Heart left ventricle (tissue), 16 donors: ENCODE measurements around the gene TAF6. TPM values are rescaled to one million over a fixed set of nuclear protein-coding genes. Genes with fewer than 3 reads are reported as not detected.

Source experiments
- ATAC-seq, 4 donors: fragments of 200-7000 bp; cut with Tn5 transposase; one replicate each; pipeline ENCODE4 v1.9.1; 2020 to 2022; ENCODE audit warnings: moderate library complexity in 4 of 4, mild to moderate bottlenecking in 3 of 4, moderate number of reproducible peaks in 1 of 4
- DNase-seq, 5 donors: peaks; one replicate each; pipeline ENCODE4 v3.0.0-alpha.2; 2020
- H3K27ac ChIP-seq, 12 donors: fragments of 200-600 bp; sonication (generic) in 4 of 12; one replicate each; pipeline versions ENCODE4 v1.5.0 to v1.8.0; 2016 to 2022; ENCODE audit warnings: mild to moderate bottlenecking in 2 of 12
- H3K27me3 ChIP-seq, 9 donors: fragments of 200-600 bp; sonication (generic) in 2 of 9; one replicate each; pipeline versions ENCODE4 v1.5.1 to v1.8.0; 2016 to 2022; ENCODE audit warnings: mild to moderate bottlenecking in 3 of 9
- H3K36me3 ChIP-seq, 9 donors: fragments of 200-600 bp; sonication (generic) in 2 of 9; one replicate each; pipeline versions ENCODE4 v1.5.0 to v1.8.0; 2018 to 2022; ENCODE audit warnings: mild to moderate bottlenecking in 2 of 9
- H3K4me1 ChIP-seq, 12 donors: fragments of 200-600 bp; sonication (generic) in 4 of 12; one replicate each; pipeline versions ENCODE4 v1.5.0 to v1.8.0; 2016 to 2022; ENCODE audit warnings: mild to moderate bottlenecking in 3 of 12
- H3K4me3 ChIP-seq, 12 donors: fragments of 200-600 bp; sonication (generic) in 4 of 12; one replicate each; pipeline versions ENCODE4 v1.5.0 to v1.8.0; 2017 to 2022; ENCODE audit warnings: mild to moderate bottlenecking in 9 of 12, moderate library complexity in 4 of 12
- H3K9me3 ChIP-seq, 12 donors: fragments of 200-600 bp; sonication (generic) in 4 of 12; one replicate each; pipeline versions ENCODE4 v1.5.0 to v1.8.0; 2016 to 2022; ENCODE audit warnings: mild to moderate bottlenecking in 1 of 12
- POLR2A ChIP-seq, 2 donors: fragments of 450-650 bp; IDR thresholded peaks; one replicate each; pipeline ENCODE4 v1.6.1; 2017; ENCODE audit warnings: antibody characterized with exemption in 2 of 2, mild to moderate bottlenecking in 2 of 2, moderate library complexity in 2 of 2
- WGBS, 4 donors: extraction: QIAGEN DNeasy Blood & Tissue Kit in 2 of 4; methylation state at CpG; one replicate each; pipeline versions ENCODE4 v1.1.5 to v1.1.7; 2013 to 2018; 5-methylcytosine and 5-hydroxymethylcytosine counted together
- intact Hi-C, 10 donors: fragments of 100-400 bp; cut with DNase I; formaldehyde crosslinking; loops; one replicate each; pipeline versions ENCODE4 v1.11.1 to v1.14.2; 2022
- polyA plus RNA-seq, 2 donors: library from polyadenylated mRNA; stranded (reverse); fragments of 200-250 nt; gene quantifications; one replicate each; pipeline ENCODE4 v1.2.3, GENCODE V29; 2013
- total RNA-seq, 9 donors: library from RNA; depleted of rRNA in 2 of 9; stranded (reverse); fragments of >200 nt in 2 of 9; fragmentation: NEBNext Ultra II Directional in 3 of 9; extraction: Animal tissue kit (Norgen Biotek cat#: 25700) in 3 of 9; gene quantifications; one replicate each; pipeline versions ENCODE4 v1.1.0 to v1.2.4, GENCODE V29; 2016 to 2023
- TF ChIP-seq, protein P1 (sequence below), 12 donors: fragments of 200-600 bp; sonication (generic) in 4 of 12; IDR thresholded peaks; one replicate each; pipeline versions ENCODE4 v1.5.0 to v1.8.0; 2018 to 2022; ENCODE audit warnings: antibody characterized with exemption in 12 of 12, mild to moderate bottlenecking in 5 of 12
- donor health status: ischemic (EF 13 %, LVEDD 7.1; RV severe dilation, severe dysfunction).
- donor health status: healthy with polysubstance abuse.
- donor health status: DM: no; HTN: yes; CAD: no.
- donor health status: DM: no; HTN: no; CAD: no.
- donor health status: ischemic (EF 25% LVEDD 6.9; RV normal size, moderate dysfunction).
- donor health status: ischemic (EF 25% LVEDD 5.7; RV mildly dilated, moderate dysfunction).
- donor health status: healthy.
- donor health status: DM: yes; HTN: yes; CAD: no.
- donor health status: ischemic (EF 35%, LVEDD 5.7; RV mildly dilated, moderate dysfunction).
- donor health status: nonischemic (EF 11% LVEDD 7.7; RV severe dilation, severe dysfunction).
- donor health status: DM: yes; HTN: yes; CAD: no.
- donor health status: PGD.
- donor health status: ischemic (EF 29% LVEDD 5.4; RV normal size, mild dysfunction).
- donor health status: nonischemic (EF 23%, LVEDD 6.1; RV moderate dilation, normal function).

TAF6 gene
- total and polyA plus RNA-seq, 11 donors, result 24.9 to 80.9 (median 34.1) TPM

DNA sequence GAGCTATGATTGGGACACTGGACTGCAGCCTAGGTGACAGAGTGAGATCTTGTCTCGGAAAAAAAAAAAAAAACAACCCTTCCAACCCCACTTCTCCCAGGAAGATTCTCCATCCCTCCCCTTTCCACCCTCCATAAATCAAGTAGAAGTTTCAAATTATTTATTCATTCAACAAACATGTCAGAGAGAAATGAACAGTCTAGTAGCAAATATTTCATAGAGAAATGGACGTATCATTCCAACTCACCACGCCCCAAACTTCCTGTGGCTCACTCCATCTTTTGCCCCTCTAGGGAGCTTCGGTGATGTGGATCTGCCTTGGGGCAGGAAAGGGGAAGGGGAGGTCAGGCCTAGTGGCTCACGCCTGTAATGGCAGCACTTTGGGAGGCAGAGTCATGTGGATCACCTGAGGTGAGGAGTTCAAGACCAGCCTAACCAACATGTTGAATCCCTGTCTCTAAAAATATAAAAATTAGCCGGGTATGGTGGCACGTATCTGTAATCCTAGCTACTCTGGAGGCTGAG, 40.0 kb upstream of the TAF6 start:
- Histone ChIP-seq H3K9me3 (no peaks in the 10 kb centered on the region), H3K27me3 (no peaks in the 10 kb centered on the region), H3K4me3 (peak overlapping the region; percentile 70 to 99 (median 91)), H3K27ac (peak overlapping the region in 11 of 12 donors; percentile 69 to 94 (median 82)), H3K4me1 (peaks cover 0 to 36% (median 15%) of the 10 kb centered on the region in 12 donors), H3K36me3 (peaks cover 0 to 28% (median 26%) of the 10 kb centered on the region in 9 donors)
- ATAC-seq (no peak), DNase-seq (no peak)
- intact Hi-C loops, result no loop called here
- 54 to 64% (median 60%) methylated on average over 7 of the region's 7 CpGs for WGBS, 4 donors
- TF ChIP-seq, protein P1, sequence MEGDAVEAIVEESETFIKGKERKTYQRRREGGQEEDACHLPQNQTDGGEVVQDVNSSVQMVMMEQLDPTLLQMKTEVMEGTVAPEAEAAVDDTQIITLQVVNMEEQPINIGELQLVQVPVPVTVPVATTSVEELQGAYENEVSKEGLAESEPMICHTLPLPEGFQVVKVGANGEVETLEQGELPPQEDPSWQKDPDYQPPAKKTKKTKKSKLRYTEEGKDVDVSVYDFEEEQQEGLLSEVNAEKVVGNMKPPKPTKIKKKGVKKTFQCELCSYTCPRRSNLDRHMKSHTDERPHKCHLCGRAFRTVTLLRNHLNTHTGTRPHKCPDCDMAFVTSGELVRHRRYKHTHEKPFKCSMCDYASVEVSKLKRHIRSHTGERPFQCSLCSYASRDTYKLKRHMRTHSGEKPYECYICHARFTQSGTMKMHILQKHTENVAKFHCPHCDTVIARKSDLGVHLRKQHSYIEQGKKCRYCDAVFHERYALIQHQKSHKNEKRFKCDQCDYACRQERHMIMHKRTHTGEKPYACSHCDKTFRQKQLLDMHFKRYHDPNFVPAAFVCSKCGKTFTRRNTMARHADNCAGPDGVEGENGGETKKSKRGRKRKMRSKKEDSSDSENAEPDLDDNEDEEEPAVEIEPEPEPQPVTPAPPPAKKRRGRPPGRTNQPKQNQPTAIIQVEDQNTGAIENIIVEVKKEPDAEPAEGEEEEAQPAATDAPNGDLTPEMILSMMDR (IDR thresholded peaks at IDR 0.05), result no peak
- no peak for TF ChIP-seq POLR2A (IDR thresholded peaks at IDR 0.05)

DNA sequence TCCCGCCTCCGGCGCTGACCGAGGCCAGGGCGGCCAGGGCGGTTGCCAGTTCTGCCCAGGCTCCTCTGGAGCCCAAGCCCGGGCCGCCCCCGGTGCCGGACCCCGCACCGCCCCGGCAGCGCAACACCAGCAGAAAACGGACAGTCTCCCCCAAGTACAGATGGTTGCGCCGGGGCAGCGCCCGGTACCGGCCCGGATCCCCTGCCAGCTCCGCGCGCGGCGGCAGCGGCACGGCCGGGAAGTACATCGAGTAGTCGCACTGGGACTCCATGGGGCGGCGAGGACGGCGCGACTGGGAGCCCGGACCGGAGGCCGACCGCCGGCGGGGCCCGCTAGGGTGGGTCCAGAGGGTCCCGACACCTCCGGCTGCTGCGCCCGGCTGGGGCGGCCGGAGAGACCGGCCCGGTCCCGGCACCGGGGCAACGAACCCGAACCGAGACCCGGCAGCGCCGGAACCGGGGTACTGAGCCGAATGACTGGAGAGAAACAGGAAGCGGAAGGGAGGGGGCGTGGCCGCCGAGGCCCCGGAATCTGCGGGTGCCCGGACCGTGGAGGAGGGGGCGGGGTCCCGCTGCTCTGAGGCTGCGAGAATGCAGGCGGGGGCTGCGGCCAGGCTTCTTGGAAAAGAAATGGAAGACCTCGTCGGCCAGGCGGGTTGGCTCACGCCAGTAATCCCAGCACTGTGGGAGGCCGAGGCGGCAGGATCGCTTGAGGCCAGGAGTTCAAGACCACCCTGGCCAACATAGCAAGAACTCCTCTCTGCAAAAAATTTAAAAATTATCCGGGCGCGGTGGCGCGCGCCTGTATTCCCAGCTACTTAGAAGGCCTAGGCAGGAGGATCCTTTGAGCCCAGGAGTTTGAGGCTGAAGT, 39.3 kb upstream of the TAF6 start, which contains the start of gene TRAPPC14:
TRAPPC14 (minus strand) TSS at position 495 of the 870 bp plus-strand sequence; CDS start at position 271, 224 bp downstream.
- peaks cover 0 to 35% (median 32%) of the 10 kb centered on the region in 9 donors for H3K36me3 ChIP-seq
- H3K4me1 ChIP-seq, result peaks cover 0 to 38% (median 15%) of the 10 kb centered on the region in 12 donors
- intact Hi-C loops, result loop anchor here in 1 of 10 donors (1.0 kb wide), 1 partner anchor 19 kb away; the partner anchor contains the start of genes GPC2 and STAG3
- DNase-seq (peak; percentile 92 to 97 (median 96)), ATAC-seq (peak; percentile 86 to 94 (median 91))
- WGBS, 4 donors, result 2 to 3% (median 2%) methylated on average over 59 to 87 of the region's 87 CpGs
- no peaks in the 10 kb centered on the region for H3K27me3 ChIP-seq
- H3K4me3 ChIP-seq, result peak within 1 kb of the TSS; percentile 70 to 99 (median 91)
- H3K27ac ChIP-seq, result peak within 1 kb of the TSS; percentile 56 to 94 (median 82)
- TF ChIP-seq, protein P1 (IDR thresholded peaks at IDR 0.05), result peak in 1 of 12 donors; percentile 14
- TF ChIP-seq POLR2A (IDR thresholded peaks at IDR 0.05), result peak in 1 of 2 donors; percentile 59
- no peaks in the 10 kb centered on the region for H3K9me3 ChIP-seq

DNA sequence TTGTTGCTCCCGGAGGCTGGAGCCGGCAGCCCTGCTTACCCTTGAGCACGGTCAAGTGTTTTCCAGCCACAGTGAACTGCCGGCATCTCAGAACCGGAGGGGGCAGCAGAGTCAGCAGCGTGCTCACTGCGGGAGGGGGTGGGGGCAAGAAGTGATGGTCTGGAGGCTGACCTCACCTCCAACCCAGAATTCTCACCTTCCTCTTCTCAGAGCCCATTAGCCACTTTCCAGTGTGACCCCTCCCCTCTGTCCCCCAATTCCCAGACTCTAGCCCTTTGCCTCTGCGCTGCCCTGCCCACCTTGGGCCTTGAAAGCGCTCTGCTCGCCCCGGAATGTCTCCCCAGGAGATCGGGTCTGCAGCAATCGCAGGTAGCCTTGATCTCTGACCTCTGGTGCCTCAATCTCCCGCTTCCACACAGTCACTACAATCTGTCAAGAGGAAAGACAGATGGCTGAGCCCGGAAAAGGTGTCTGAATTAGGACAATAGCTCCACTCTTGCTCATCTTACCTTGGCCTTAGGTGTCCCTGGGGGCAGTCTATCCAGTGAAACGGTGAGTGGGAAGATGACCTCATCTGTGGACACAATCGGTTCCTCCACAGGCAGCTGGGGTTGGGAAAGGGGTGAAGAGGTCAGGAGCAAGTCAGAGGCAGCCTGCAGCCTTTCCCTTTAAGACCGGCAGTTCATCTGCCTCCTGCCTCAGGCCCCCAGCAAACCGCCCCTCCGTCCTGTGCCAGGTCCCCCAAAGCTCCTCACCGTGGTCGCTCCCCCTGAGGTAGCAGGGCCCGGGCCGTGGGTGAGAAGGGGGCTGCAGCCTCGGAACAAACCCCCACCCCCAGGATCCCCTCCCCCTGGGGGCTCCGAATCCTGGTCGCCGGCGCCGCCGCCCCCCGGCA, 38.4 kb upstream of the TAF6 start:
- TF ChIP-seq, protein P1 (IDR thresholded peaks at IDR 0.05), result peak in 4 of 12 donors; percentile 7 to 20 (median 14)
- no peak for TF ChIP-seq POLR2A (IDR thresholded peaks at IDR 0.05)
- Histone ChIP-seq H3K4me3 (peak overlapping the region; percentile 70 to 99 (median 91)), H3K27me3 (no peaks in the 10 kb centered on the region), H3K9me3 (no peaks in the 10 kb centered on the region), H3K4me1 (peaks cover 0 to 46% (median 15%) of the 10 kb centered on the region in 12 donors), H3K27ac (peak overlapping the region; percentile 56 to 94 (median 82)), H3K36me3 (peaks cover 0 to 44% (median 38%) of the 10 kb centered on the region in 9 donors)
- intact Hi-C loops, result loop anchor here in 1 of 10 donors (1.0 kb wide), 1 partner anchor 20 kb away; the partner anchor contains the start of genes GPC2 and STAG3
- ATAC-seq (peak in 3 of 4 donors; percentile 6 to 31 (median 26)), DNase-seq (peak in 1 of 5 donors; percentile 51)
- 20 to 27% (median 24%) methylated on average over 24 to 32 of the region's 32 CpGs for WGBS, 4 donors
